ENCODE measurements around the gene TBX4.

The TBX4 gene

GRCh38 chr17:61511480-61512182, 59.4 kb downstream of the TBX4 start:
- no peak for TF ChIP-seq ZNF70 (CRISPR knock-in tag; IDR thresholded peaks at IDR 0.05)
- peak; percentile 35; the same call in 2 of the 3 replicates for ATAC-seq

- no peak for ATAC-seq
- no peak for TF ChIP-seq RARB (CRISPR knock-in tag; IDR thresholded peaks at IDR 0.05)
- TF ChIP-seq POU6F1 (CRISPR knock-in tag; IDR thresholded peaks at IDR 0.05; ENCODE audit: borderline replicate concordance, low read depth), result no peak
- no peak for TF ChIP-seq ZFP30 (CRISPR knock-in tag; IDR thresholded peaks at IDR 0.05)
- no peak for TF ChIP-seq ZNF8 (CRISPR knock-in tag; IDR thresholded peaks at IDR 0.05)
- TF ChIP-seq CREB5 (CRISPR knock-in tag; IDR thresholded peaks at IDR 0.05; ENCODE audit: low read depth), result no peak
- no peak for TF ChIP-seq PPARA (CRISPR knock-in tag; IDR thresholded peaks at IDR 0.05; ENCODE audit: borderline replicate concordance)
- no peak for TF ChIP-seq BACH2 (CRISPR knock-in tag; IDR thresholded peaks at IDR 0.05; ENCODE audit: borderline replicate concordance)
- no peak for TF ChIP-seq ISL1 (CRISPR knock-in tag; IDR thresholded peaks at IDR 0.05)
- TF ChIP-seq ZFP3 (CRISPR knock-in tag; IDR thresholded peaks at IDR 0.05), result no peak
- TF ChIP-seq TSHZ2 (CRISPR knock-in tag; IDR thresholded peaks at IDR 0.05), result no peak
- TF ChIP-seq SNAI2 (CRISPR knock-in tag; IDR thresholded peaks at IDR 0.05), result no peak
- no peak for TF ChIP-seq TOX (CRISPR knock-in tag; IDR thresholded peaks at IDR 0.05; ENCODE audit: borderline replicate concordance)
- no peak for TF ChIP-seq TCF4 (CRISPR knock-in tag; IDR thresholded peaks at IDR 0.05; ENCODE audit: borderline replicate concordance)
These were observed 62.3 kb downstream of the TBX4 start for GRCh38 chr17:61514491-61514890.

- ATAC-seq, result no peak
- TF ChIP-seq CREB5 (CRISPR knock-in tag; IDR thresholded peaks at IDR 0.05; ENCODE audit: low read depth) (no peak), OSR1 (CRISPR knock-in tag; IDR thresholded peaks at IDR 0.05) (no peak), TSHZ2 (CRISPR knock-in tag; IDR thresholded peaks at IDR 0.05) (no peak), ZFP30 (CRISPR knock-in tag; IDR thresholded peaks at IDR 0.05) (no peak), ZNF70 (CRISPR knock-in tag; IDR thresholded peaks at IDR 0.05) (no peak), ZC3H10 (CRISPR knock-in tag; IDR thresholded peaks at IDR 0.05) (no peak), ISL1 (CRISPR knock-in tag; IDR thresholded peaks at IDR 0.05) (no peak), BACH2 (CRISPR knock-in tag; IDR thresholded peaks at IDR 0.05; ENCODE audit: borderline replicate concordance) (no peak), SNAI2 (CRISPR knock-in tag; IDR thresholded peaks at IDR 0.05) (no peak), ARNTL (CRISPR knock-in tag; IDR thresholded peaks at IDR 0.05; ENCODE audit: borderline replicate concordance, low read depth) (no peak), TCF4 (CRISPR knock-in tag; IDR thresholded peaks at IDR 0.05; ENCODE audit: borderline replicate concordance) (no peak), CSRNP3 (CRISPR knock-in tag; IDR thresholded peaks at IDR 0.05) (no peak), ESRRG (CRISPR knock-in tag; IDR thresholded peaks at IDR 0.05) (no peak), CSDC2 (CRISPR knock-in tag; IDR thresholded peaks at IDR 0.05) (no peak), ZNF565 (CRISPR knock-in tag; conservative IDR thresholded peaks at IDR 0.05; ENCODE audit: low read depth) (no peak)
These were observed 65.0 kb downstream of the TBX4 start for GRCh38 chr17:61517265-61517664.
